Measurements from ENCODE around the gene MAB21L4. TPM values are rescaled to one million over a fixed set of nuclear protein-coding genes. Genes with fewer than 3 reads are reported as not detected.

MAB21L4 gene
- total RNA-seq, 2 donors from 2014 or later: 0.31 TPM; not detected in 1

DNA sequence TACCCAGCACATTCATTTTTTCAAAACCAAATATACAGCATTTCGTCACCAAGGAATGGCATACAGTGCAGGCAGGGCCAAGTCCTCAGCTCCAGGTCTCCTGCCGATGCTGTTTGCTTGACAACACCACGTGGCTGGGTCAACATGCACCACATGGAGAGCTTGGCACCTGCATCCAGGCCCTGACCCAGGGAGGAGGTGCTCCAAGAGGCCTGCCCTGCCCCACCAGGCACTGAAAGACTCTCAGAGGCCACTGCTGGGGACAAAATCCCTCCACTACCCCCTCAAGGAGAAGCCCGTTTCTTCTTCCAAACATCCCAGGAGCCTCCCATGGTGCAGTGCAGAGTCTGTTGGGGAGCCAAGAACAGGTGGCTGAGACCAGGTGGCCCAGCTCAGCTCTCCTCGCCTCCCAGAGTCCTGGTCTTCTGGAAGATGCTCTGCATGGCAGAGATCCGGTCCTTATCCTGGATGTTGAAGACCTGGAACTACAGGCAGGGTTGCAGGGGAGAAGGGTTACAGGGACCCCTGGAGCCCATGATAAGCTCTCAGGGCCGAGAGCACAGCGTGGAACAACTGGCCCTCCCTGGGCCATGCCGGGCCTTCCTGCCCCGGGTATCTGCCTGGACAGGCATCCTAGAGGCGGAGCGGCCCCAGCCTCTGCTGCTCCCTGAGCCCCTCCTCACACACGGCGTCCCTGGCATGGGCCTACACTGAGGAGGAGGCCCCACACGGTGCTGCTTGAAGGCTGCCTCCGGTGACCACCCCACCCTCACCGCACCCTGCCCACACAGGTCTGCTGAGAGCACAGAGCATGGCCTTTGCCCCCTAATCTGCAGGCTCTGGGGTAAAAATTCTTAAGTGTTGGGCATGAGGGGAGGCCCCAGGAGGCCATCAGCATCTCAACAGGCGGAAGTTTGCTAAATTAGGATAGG, 9.0 kb downstream of the MAB21L4 start:
- no peaks in the 10 kb centered on the region for H3K4me1 ChIP-seq
- no peak overlapping the region for H3K27ac ChIP-seq
- TF ChIP-seq, protein P1, sequence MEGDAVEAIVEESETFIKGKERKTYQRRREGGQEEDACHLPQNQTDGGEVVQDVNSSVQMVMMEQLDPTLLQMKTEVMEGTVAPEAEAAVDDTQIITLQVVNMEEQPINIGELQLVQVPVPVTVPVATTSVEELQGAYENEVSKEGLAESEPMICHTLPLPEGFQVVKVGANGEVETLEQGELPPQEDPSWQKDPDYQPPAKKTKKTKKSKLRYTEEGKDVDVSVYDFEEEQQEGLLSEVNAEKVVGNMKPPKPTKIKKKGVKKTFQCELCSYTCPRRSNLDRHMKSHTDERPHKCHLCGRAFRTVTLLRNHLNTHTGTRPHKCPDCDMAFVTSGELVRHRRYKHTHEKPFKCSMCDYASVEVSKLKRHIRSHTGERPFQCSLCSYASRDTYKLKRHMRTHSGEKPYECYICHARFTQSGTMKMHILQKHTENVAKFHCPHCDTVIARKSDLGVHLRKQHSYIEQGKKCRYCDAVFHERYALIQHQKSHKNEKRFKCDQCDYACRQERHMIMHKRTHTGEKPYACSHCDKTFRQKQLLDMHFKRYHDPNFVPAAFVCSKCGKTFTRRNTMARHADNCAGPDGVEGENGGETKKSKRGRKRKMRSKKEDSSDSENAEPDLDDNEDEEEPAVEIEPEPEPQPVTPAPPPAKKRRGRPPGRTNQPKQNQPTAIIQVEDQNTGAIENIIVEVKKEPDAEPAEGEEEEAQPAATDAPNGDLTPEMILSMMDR (IDR thresholded peaks at IDR 0.05): no peak
- H3K36me3 ChIP-seq: no peaks in the 10 kb centered on the region
- no peaks in the 10 kb centered on the region for H3K27me3 ChIP-seq
- no peak for DNase-seq (ENCODE audit: low spot score)
- H3K4me3 ChIP-seq: no peak overlapping the region
- H3K9me3 ChIP-seq: no peaks in the 10 kb centered on the region

DNA sequence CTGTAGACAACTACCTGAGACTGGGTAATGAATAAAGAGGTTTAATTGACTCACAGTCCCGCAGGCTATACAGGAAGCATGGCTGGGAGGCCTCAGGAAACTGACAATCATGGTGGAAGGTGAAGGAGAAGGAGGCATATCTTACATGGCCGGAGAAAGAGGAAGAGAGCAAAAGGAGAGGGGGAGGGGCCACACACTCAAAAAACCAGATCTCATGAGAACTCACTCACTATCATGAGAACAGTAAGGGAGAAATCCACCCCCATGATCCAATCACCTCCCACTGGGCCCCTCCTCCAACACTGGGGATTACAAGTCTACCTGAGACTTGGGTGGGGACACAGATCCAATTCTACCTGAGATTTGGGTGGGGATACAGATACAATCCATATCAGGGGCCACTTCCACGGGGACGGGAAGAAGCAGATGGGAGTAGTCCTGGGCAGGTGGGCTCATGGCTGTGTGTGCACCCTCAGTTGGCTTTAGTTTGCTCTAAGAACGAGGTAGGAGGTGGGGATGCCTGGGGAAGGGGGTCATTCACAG, 9.9 kb downstream of the MAB21L4 start:
- no peak for DNase-seq (ENCODE audit: low spot score)

DNA sequence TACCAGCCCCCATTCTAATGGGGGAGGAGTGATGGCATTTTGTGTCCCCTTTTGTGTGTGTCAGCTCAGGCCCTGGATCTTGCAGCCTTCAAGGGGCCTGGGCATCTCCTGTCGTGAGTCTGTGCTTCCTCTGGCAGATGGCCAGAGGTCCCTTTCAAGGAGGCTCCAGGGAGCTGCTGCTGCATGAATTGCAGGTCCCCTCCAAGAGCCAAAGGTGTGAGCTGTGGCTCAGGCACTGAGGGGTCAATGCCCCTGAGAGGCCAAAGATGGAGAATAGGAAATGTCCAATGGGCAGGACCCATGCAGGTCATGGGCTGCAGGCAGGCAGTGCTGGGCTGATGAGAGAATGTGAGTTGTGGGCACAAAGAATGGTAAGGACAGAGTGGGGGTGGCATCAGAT, 10.4 kb downstream of the MAB21L4 start:
- DNase-seq (ENCODE audit: low spot score): no peak
- H3K36me3 ChIP-seq: no peaks in the 10 kb centered on the region
- no peaks in the 10 kb centered on the region for H3K27me3 ChIP-seq
- H3K9me3 ChIP-seq: no peaks in the 10 kb centered on the region
- no peak overlapping the region for H3K4me3 ChIP-seq
- TF ChIP-seq, protein P1 (IDR thresholded peaks at IDR 0.05): no peak
- no peak overlapping the region for H3K27ac ChIP-seq
- no peaks in the 10 kb centered on the region for H3K4me1 ChIP-seq

More for the DNA sequence above, 9.9 kb downstream of the MAB21L4 start:
- TF ChIP-seq, protein P1 (IDR thresholded peaks at IDR 0.05): no peak
- H3K9me3 ChIP-seq: no peaks in the 10 kb centered on the region
- no peaks in the 10 kb centered on the region for H3K36me3 ChIP-seq
- H3K27ac ChIP-seq: no peak overlapping the region
- H3K4me1 ChIP-seq: no peaks in the 10 kb centered on the region
- no peaks in the 10 kb centered on the region for H3K27me3 ChIP-seq
- no peak overlapping the region for H3K4me3 ChIP-seq

DNA sequence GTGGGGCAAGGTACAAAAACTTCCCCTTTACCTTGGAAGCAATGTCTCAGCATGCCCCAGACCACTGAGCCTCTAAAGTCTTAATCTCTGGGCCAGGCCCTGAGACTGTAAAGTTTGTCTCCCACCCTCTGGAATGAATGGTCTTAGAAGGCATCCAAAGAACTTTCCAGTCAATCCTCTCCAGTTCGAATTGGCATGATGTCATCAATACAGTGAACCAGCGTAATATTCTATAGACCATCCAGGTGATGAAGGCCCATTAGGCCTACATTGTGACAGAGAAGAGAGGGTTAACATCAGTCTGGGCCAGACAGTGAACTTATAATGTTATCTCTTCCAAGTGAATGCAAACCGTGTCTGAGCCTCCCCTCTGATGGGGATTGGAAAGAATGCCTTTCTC, 11.2 kb downstream of the MAB21L4 start:
- TF ChIP-seq, protein P1 (IDR thresholded peaks at IDR 0.05): no peak
- Histone ChIP-seq H3K9me3 (no peaks in the 10 kb centered on the region), H3K4me3 (no peak overlapping the region), H3K27me3 (no peaks in the 10 kb centered on the region), H3K27ac (no peak overlapping the region), H3K36me3 (no peaks in the 10 kb centered on the region), H3K4me1 (no peaks in the 10 kb centered on the region)
- no peak for DNase-seq (ENCODE audit: low spot score)

DNA sequence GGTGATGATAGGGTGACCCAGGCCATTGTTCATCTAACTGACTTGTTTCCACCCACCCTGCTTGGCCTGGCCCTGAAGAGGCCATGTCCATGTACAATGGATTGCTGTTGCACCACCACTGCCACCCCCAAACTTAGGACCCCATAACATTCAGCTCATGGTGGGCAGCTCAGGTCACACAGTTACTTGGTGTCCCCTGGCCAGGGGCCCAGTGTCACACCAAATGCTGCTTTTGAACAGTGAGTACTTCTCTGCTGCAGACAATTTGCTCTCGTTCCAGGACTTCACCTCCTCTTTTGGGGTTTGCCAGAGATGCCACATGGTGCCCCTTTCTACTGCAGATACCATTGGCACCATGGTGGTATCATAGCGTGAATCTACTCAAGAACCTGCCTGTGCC, 11.7 kb downstream of the MAB21L4 start:
- TF ChIP-seq, protein P1 (IDR thresholded peaks at IDR 0.05): no peak
- no peaks in the 10 kb centered on the region for H3K27me3 ChIP-seq
- no peak overlapping the region for H3K4me3 ChIP-seq
- no peak for DNase-seq (ENCODE audit: low spot score)
- H3K27ac ChIP-seq: no peak overlapping the region
- H3K9me3 ChIP-seq: no peaks in the 10 kb centered on the region
- H3K36me3 ChIP-seq: no peaks in the 10 kb centered on the region
- no peaks in the 10 kb centered on the region for H3K4me1 ChIP-seq

Measured in right atrium auricular region (tissue), 2 donors.